ENCODE measurements around the gene AGRP. TPM values are rescaled to one million over a fixed set of nuclear protein-coding genes. Genes with fewer than 3 reads are reported as not detected.

Gene AGRP
- total and polyA plus RNA-seq, 2 of the 4 experiments (the other 2 are of a cell fraction): not detected

DNA sequence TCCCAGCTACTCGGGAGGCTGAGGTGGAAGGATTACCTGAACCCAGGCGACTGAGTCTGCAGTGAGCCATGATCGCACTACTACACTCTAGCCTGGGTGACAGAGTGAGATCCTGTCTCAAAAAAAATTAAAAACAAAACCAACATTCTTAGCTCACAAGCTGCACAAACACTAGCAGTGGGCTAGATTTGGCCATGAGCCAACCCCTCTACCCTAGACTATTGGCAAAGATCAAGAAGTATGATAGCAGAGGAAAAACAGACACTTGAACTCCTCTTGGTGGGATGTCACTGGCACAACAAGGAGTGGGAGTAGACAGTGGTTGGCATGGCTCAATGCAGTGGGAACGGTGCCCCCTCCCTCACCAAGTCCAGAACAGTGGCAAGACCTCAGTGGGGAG lies 25.7 kb upstream of the AGRP start:
- dilution Hi-C loops (cut with HindIII; ENCODE audit: low sequenced_read_pairs, unreplicated experiment) (no loop called here), in situ Hi-C loops (cut with MboI; ENCODE audit: low sequenced_read_pairs) (no loop called here), intact Hi-C loops (cut with micrococcal nuclease) (no loop called here)
- Histone ChIP-seq H3K4me3 (ENCODE audit: insufficient read depth, low read depth, low read length) (no peak overlapping the region), H3K14ac (replicated peaks; ENCODE audit: low read depth, low read length) (no peak overlapping the region), H2AK5ac (ENCODE audit: low read depth, low read length) (no peak overlapping the region), H2BK20ac (ENCODE audit: low read depth, low read length) (no peak overlapping the region), H2AFZ (replicated peaks; ENCODE audit: low read length, poor library complexity) (no peak overlapping the region), H3K18ac (ENCODE audit: low read depth, low read length) (no peak overlapping the region), H3K27me3 (ENCODE audit: control insufficient read depth, insufficient read depth, low read length) (no peaks in the 10 kb centered on the region; the same call in 1 of the 2 replicates), H3K4me1 (ENCODE audit: control insufficient read depth, insufficient read depth, low read length) (no peaks in the 10 kb centered on the region), H3K56ac (ENCODE audit: extremely low read depth, insufficient read depth, low read length) (no peak overlapping the region), H4K8ac (ENCODE audit: low read depth in 2 of 2, low read length in 2 of 2) (no peak overlapping the region), H4K20me1 (ENCODE audit: insufficient read depth, low read length) (no peaks in the 10 kb centered on the region), H2BK120ac (ENCODE audit: low read depth, low read length) (no peak overlapping the region), H3K4me2 (ENCODE audit: low read depth, low read length) (no peak overlapping the region), H4K5ac (ENCODE audit: low read depth, low read length) (no peak overlapping the region), H3K9ac (ENCODE audit: low read depth, low read length) (no peak overlapping the region), H3K4ac (ENCODE audit: low read depth, low read length) (no peak overlapping the region), H3K9me1 (ENCODE audit: insufficient read depth, low read length) (no peaks in the 10 kb centered on the region; the same call in 1 of the 2 replicates), H4K91ac (ENCODE audit: insufficient read depth, low read depth, low read length) (no peak overlapping the region), H2BK5ac (ENCODE audit: low read depth, low read length, poor library complexity, severe bottlenecking) (no peak overlapping the region), H3K79me1 (ENCODE audit: low read depth in 1 of 2, low read length in 2 of 2) (no peaks in the 10 kb centered on the region), H2AK9ac (replicated peaks; ENCODE audit: low read depth, low read length, poor library complexity) (no peak overlapping the region), H3K23ac (ENCODE audit: low read depth, low read length) (no peak overlapping the region), H3K27ac (ENCODE audit: insufficient read depth, low read length) (no peak overlapping the region), H3K9me3 (ENCODE audit: control insufficient read depth, insufficient read depth, low read length) (no peaks in the 10 kb centered on the region), H3K36me3 (ENCODE audit: control insufficient read depth, insufficient read depth, low read length) (no peaks in the 10 kb centered on the region), H2BK15ac (ENCODE audit: low read depth, low read length) (no peak overlapping the region)
- WGBS, 2 experiments (ENCODE audit: extremely low coverage in 2 of 2, insufficient read length in 1 of 2): no CpG with 5 or more reads among the region's 4 CpGs
- CTCF ChIA-PET: interaction anchor here (1.8 kb wide), 1 partner anchor 12 kb away, joined by 9 read pairs; no protein-coding TSS in a partner anchor
- TF ChIP-seq NFE2L2 (IDR thresholded peaks at IDR 0.05; ENCODE audit: low read depth, low read length) (no peak), USF2 (IDR thresholded peaks at IDR 0.05; ENCODE audit: low read depth, low read length) (no peak), FOS (IDR thresholded peaks at IDR 0.05; ENCODE audit: low read depth, low read length) (no peak), MXI1 (IDR thresholded peaks at IDR 0.05; ENCODE audit: borderline replicate concordance, low read depth, low read length) (no peak), CHD1 (IDR thresholded peaks at IDR 0.05; ENCODE audit: low read depth, low read length) (no peak), MAZ (IDR thresholded peaks at IDR 0.05; ENCODE audit: borderline replicate concordance, low read depth, low read length) (no peak), ELK1 (IDR thresholded peaks at IDR 0.05; ENCODE audit: borderline replicate concordance, low read depth, low read length) (no peak)
- TF ChIP-seq, protein P1, sequence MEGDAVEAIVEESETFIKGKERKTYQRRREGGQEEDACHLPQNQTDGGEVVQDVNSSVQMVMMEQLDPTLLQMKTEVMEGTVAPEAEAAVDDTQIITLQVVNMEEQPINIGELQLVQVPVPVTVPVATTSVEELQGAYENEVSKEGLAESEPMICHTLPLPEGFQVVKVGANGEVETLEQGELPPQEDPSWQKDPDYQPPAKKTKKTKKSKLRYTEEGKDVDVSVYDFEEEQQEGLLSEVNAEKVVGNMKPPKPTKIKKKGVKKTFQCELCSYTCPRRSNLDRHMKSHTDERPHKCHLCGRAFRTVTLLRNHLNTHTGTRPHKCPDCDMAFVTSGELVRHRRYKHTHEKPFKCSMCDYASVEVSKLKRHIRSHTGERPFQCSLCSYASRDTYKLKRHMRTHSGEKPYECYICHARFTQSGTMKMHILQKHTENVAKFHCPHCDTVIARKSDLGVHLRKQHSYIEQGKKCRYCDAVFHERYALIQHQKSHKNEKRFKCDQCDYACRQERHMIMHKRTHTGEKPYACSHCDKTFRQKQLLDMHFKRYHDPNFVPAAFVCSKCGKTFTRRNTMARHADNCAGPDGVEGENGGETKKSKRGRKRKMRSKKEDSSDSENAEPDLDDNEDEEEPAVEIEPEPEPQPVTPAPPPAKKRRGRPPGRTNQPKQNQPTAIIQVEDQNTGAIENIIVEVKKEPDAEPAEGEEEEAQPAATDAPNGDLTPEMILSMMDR (conservative IDR thresholded peaks at IDR 0.05; ENCODE audit: low read depth, low read length): no peak
- POLR2A ChIA-PET (ENCODE audit: unreplicated experiment): no interaction called here
- BruUV-seq (replicated peaks): no TSS peak
- DNase-seq (no peak), ATAC-seq (ENCODE audit: low read depth) (no peak)
